Stimulated activated CD4-positive, alpha-beta T cell treated with anti-CD3 and anti-CD28 coated beads, Interleukin-2, amount 100 ng/mL, for 24 hours (primary cell): ENCODE data around the gene TCIRG1.

Experiments
- DNase-seq, 2 donors: peaks; one replicate each; pipeline ENCODE4 v3.0.0-alpha.2; 2020

TCIRG1 gene

DNA sequence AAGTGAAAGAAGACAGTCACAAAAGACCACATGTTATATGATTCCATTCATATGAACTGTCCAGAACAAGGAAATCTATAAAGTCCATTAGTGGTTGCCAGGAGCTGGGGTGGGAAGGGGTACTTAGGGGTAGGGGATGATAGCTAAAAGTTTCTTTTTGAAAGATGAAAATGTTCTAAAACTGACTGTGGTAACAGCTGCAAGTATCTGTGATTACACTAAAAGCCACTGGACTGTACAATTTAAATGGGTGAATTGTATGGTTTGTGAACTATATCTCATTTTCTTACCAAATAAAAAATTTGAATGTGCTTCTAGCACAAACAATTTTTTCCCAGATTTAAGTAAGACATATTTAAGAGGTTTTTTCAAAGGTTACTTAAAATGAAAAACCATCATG is 60.2 kb downstream of the TCIRG1 start:
- DNase-seq = no peak

DNA sequence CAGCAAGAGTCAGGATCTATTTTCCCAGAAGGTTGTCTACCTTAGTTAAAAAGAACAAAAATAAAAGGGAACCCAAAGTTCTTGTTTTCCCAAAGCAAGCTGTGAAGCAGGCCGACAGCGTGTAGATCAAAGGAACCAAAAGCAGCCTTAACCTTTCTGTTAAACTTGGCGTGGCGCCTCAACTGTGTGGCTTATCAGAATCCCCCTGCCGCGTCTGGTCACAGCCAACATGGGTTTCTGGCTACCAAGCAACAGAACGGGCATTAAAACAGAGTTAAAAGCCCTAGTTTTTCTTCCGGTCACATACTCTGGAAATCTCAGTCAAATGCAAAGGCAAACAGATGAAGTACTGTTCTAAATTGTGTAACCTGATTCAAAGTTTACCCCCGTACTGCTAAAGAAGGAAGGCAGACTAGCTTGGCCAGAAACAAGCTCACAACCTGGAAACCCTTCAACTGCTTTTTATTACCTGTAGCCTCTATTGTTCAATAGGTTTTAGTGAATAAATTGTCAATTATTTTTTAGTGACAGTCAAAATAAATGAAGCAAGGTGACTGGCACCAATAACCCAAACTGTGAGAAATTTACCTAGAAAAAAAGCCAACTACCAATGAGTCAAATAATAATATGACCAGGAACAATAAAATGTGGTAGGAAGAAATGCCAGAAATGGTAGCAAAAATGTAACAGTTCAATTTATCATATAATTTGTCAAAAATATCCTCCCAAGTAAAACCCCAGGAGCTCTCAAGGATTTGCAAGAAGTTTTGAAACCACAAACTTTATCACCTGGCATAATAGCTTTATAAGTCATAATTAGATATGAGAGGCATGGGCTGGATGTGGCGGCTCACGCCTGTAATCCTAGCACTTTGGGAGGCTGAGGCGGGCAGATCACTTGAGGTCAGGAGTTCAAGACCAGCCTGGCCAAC is 60.9 kb downstream of the TCIRG1 start:
- peak in 1 of 2 donors; percentile 26 for DNase-seq
